ENCODE data around the gene DAGLA. TPM values are rescaled to one million over a fixed set of nuclear protein-coding genes. Genes with fewer than 3 reads are reported as not detected.

The DAGLA gene
- total RNA-seq, 1 donor = 4.2 TPM

- H3K4me3 ChIP-seq (ENCODE audit: low read depth, low read length) = no peak overlapping the region
- DNase-seq (ENCODE audit: low read depth) = no peak
- TF ChIP-seq CTCF (IDR thresholded peaks at IDR 0.05; ENCODE audit: insufficient read depth, low read length) = no peak
These were observed 63.4 kb downstream of the DAGLA start for GRCh38 chr11:61743486-61744095.

- H3K4me3 ChIP-seq (ENCODE audit: low read depth, low read length) = no peak overlapping the region
- no peak for DNase-seq (ENCODE audit: low read depth)
- TF ChIP-seq CTCF (IDR thresholded peaks at IDR 0.05; ENCODE audit: insufficient read depth, low read length) = no peak
These were observed 64.0 kb downstream of the DAGLA start for GRCh38 chr11:61744181-61744580.

GRCh38 chr11:61744609-61745156 lies 64.5 kb downstream of the DAGLA start:
- no peak for TF ChIP-seq CTCF (IDR thresholded peaks at IDR 0.05; ENCODE audit: insufficient read depth, low read length)
- DNase-seq (ENCODE audit: low read depth) = no peak
- no peak overlapping the region for H3K4me3 ChIP-seq (ENCODE audit: low read depth, low read length)

DNA sequence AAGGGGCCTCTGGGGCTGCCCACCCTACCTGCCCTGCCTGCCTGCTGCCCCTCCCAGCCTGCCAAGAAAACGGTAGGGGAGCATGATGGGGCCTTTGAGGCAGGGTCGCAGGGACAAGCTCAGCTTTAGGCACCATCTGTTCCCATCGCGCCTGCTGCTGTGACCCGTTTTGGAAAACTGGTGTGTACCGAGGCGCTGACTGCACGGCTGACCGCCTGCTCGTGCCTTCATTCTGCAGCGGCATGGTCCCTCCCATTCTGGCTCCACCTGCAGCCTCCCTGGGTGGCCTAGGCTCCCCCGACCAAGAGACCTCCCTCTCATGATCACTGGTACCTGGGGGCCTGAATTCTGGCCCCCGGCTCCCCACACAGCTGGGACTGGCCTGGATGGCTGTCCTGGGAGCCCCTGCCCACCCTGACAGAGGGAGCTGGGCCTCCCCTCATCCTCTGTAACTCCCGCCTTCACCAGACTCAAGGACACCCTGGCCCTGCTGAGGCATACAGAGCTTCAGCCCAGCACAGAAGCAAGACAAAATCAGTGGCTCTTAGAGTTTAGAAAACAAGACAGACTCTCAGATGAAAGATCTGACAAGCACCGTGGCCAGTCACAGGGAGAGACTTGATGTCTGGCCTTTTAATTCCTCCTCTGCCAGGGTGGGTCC lies 65.7 kb downstream of the DAGLA start:
- no peak for DNase-seq (ENCODE audit: low read depth)
- no peak for TF ChIP-seq CTCF (IDR thresholded peaks at IDR 0.05; ENCODE audit: insufficient read depth, low read length)
- no peak overlapping the region for H3K4me3 ChIP-seq (ENCODE audit: low read depth, low read length)

DNA sequence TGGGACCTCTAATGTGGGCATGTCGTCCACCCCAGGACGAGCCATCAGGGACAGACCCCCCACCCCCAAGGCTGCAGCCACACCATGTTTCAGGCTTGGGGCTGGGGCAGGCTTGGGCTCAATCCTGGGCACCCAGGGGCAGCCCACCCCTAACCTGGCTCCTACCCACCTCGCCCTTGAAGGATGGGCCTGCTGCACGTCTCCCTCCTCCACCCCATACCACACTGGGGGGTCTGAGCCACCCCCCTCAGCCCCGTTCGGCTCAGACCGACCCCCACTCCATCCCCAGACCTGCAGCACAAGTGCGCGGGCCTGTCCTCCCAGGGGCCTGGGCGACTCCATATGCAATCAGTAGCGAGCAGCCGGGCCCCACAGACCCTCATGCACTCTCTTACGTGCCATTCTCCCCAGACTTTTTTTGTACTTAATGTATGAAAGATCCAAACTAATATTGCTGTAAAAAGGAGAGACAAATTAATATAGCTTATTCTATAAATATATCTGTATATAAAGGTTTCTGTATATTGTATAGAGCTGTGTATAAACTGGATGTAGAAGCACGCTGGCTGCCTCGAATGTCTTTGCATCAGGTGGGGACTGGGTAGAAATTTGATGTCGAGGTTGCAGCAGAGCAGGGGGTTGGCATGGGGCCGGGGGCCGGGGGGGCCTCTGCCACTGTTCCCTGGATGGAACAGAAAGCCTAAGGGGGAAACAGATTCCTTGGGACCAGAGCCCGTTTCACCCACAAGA lies 66.4 kb downstream of the DAGLA start:
- TF ChIP-seq CTCF (IDR thresholded peaks at IDR 0.05; ENCODE audit: insufficient read depth, low read length) = no peak
- no peak overlapping the region for H3K4me3 ChIP-seq (ENCODE audit: low read depth, low read length)
- DNase-seq (ENCODE audit: low read depth) = no peak

DNA sequence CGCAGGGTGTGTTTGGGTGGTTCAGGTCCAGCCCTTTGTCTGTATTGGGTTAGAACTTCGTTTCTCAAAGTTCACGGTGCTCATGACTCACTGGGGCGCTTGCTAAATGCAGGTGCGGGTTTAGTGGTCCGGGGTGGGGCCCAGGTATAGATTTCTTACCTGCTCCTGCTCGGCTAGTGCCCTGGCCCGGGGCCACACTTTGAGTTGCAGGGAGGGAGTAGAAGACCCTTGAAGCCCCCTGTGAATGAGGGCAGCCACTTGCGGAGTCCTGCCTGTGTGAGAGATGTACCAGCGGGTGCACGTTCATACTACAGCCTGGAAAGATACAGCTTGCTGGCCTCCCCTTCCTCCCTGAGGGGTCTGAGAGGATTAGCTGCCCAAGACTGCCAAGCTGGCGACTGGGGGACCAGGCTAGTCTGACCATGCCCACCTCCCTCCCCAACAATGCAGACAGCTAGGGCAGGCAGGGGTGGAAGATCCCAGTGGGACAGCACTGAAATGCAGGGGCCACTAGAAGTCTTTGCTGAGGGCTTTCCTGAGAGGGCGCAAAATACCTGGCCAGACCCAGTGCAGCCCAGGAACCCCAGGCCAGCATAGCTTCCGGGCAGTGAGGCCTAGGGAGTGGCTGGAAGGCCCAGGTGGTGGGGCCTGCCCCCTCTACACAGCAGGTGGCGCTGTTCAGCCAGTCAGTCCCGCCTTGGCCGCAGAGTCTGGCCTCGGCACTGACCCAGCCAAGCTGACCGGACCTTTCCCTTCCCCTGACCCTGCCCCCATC lies 67.2 kb downstream of the DAGLA start:
- DNase-seq (ENCODE audit: low read depth) = peak; percentile 61
- TF ChIP-seq CTCF (IDR thresholded peaks at IDR 0.05; ENCODE audit: insufficient read depth, low read length) = peak; percentile 91

More for the DNA sequence above, 67.2 kb downstream of the DAGLA start:
- H3K4me3 ChIP-seq (ENCODE audit: low read depth, low read length) = no peak overlapping the region
